SK-N-SH treated with all-trans-retinoic acid at 6 μM for 48 hours (cell line): Measurements from ENCODE around the gene CFAP74.

Source experiments
- SNAI2 ChIP-seq: fragments of 250-450 bp; sonication (Bioruptor Pico); IDR thresholded peaks from 2 replicates; pipeline ENCODE4 v1.5.0; 2020; ENCODE audit warnings: mild to moderate bottlenecking, moderate library complexity
- ZFP30 ChIP-seq: fragments of 450-650 bp; formaldehyde crosslinking; IDR thresholded peaks from 2 replicates; pipeline ENCODE4 v1.5.0; 2022; ENCODE audit warnings: mild to moderate bottlenecking, moderate library complexity

DNA sequence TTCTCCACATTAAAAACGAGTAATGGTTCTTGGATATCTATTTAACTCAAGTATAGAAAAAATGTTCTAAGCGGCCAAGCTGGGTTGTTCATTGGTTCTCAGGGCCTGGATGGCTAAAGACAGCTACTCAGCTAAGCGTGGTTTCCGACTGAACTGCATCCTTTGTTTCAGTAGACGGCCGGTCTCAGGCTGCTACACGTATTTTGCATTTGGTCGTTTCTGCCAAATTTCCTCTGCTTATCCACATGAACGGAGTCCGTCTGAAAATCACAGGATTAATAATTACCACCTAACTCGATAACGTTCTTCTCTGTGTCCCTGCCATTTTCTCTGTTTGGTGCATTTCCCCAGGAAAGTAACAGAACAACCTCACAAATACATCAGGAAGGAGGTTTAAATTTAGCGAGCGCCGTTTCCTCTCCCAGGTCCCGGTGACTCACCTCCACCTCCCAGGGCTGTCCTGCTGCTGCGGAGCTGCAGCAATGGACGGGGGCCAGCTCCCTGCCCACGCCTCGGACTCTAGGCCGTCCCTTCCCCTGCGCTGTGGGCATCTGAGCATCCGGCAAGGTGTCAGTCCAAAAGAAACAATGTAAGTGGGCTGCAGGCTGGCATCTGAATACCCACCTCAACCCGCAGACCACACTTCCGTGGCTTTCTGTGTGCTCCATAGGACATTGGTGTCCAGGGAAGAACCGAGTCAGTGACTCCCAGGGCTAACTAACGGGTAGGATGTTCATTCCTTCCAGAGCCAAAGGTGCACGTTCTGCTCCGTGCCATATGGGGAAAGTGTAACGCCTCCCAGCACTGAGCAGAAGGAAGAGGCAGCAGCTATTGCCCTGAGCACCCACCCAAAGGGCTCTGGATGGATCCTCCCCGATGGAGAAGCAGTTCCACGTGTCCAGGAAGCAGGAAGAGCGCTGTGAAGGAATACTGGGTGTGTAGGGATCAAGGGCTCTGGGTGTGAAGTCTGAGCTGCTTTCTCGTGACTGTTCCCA lies 11.5 kb upstream of the CFAP74 start:
- TF ChIP-seq SNAI2 (CRISPR knock-in tag) (no peak), ZFP30 (CRISPR knock-in tag) (no peak)
